VCaP (cell line): ENCODE measurements around the gene TM4SF5.

Experiments used
- H3K27ac ChIP-seq: fragments of 450-650 bp; 2 replicates; pipeline ENCODE4 v1.5.1; 2017
- TF ChIP-seq, protein P1 (sequence below): fragments of 450-650 bp; conservative IDR thresholded peaks from 2 replicates; pipeline ENCODE4 v1.5.1; 2017; ENCODE audit warnings: mild to moderate bottlenecking, moderate library complexity

Gene TM4SF5

DNA sequence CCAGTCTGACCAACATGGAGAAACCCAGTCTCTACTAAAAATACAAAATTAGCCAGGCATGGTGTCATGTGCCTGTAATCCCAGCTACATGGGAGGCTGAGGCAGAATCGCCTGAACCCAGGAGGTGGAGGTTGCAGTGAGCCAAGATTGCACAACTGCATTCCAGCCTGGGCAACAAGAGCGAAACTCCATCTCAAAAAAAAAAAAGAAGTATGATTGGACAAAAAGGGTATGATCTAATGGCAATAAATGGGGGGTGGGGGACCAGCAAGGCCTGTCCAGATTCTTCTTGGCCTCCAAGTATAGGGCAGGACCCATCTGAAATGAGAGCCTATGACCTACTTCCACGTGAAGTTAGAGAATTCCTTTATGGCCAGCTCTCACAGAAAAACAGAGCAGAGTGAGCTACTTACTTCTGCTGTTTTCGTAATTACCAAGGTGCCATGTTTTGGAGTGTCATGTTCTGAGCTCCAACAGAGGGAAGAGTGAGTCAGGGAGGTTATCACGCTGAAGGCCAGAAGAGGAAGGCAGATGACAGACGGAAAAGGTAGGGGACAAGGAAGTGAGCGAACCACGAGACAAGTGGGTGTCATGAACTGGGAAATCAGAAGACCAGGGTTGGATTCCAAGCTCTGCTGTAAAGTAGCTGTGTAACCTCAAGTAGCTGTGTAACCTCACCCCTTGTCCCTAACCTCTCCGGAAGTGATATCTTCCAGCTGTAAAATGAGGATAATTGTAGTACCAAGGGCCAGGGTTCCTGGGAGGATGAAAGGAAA, 35.6 kb upstream of the TM4SF5 start:
- TF ChIP-seq, protein P1, sequence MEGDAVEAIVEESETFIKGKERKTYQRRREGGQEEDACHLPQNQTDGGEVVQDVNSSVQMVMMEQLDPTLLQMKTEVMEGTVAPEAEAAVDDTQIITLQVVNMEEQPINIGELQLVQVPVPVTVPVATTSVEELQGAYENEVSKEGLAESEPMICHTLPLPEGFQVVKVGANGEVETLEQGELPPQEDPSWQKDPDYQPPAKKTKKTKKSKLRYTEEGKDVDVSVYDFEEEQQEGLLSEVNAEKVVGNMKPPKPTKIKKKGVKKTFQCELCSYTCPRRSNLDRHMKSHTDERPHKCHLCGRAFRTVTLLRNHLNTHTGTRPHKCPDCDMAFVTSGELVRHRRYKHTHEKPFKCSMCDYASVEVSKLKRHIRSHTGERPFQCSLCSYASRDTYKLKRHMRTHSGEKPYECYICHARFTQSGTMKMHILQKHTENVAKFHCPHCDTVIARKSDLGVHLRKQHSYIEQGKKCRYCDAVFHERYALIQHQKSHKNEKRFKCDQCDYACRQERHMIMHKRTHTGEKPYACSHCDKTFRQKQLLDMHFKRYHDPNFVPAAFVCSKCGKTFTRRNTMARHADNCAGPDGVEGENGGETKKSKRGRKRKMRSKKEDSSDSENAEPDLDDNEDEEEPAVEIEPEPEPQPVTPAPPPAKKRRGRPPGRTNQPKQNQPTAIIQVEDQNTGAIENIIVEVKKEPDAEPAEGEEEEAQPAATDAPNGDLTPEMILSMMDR, result no peak
- no peak overlapping the region for H3K27ac ChIP-seq

- TF ChIP-seq, protein P1, result no peak
- H3K27ac ChIP-seq, result peak overlapping the region; percentile 66
Observed at GRCh38 chr17:4738136-4739121, 33.3 kb upstream of the TM4SF5 start.

- peak within 1 kb of the TSS; percentile 66 for H3K27ac ChIP-seq
- TF ChIP-seq, protein P1, result no peak
Observed at GRCh38 chr17:4739122-4740024, 32.3 kb upstream of the TM4SF5 start, which contains the start of the genes CXCL16 and ZMYND15. Gene CXCL16 (minus strand): TSS chr17:4739928. CDS start chr17:4739339, 589 bp downstream. Gene ZMYND15 (plus strand): TSS chr17:4739833. CDS start chr17:4740549, 716 bp downstream.

DNA sequence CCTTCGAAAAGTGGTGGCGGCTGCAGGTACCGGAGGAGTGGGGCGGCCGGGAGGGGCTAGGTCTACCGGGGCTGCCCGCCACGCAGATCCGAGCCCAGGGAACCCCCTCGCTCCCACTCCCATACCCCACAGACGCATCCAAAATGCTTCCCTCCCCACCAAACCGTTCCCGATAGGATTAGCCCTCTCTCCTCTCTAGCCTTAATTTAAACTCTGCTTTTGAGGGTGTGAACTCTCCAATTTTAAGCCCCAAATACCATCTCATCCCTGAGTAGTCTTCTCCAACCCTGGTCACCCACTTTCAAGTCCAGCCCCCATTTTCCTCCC, 31.7 kb upstream of the TM4SF5 start:
- peak overlapping the region; percentile 66 for H3K27ac ChIP-seq
- TF ChIP-seq, protein P1, result no peak

DNA sequence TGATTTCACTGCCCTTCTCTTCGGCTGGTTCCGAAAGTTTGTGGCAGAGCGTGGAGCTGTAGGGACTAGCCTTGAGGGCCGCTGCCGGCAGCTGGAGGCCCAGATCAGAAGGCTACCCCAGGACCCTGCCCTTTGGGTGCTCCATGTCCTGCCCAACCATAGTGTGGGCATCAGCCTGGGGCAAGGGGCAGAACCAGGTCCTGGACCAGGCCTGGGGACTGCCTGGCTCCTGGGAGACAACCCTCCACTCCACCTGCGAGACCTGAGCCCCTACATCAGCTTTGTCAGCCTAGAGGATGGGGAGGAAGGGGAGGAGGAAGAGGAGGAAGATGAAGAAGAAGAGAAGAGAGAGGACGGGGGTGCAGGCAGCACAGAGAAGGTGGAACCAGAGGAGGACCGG, 31.1 kb upstream of the TM4SF5 start:
- no peak overlapping the region for H3K27ac ChIP-seq
- TF ChIP-seq, protein P1, result no peak

- no peak overlapping the region for H3K27ac ChIP-seq
- TF ChIP-seq, protein P1, result no peak
Observed at GRCh38 chr17:4741544-4741943, 30.1 kb upstream of the TM4SF5 start.
